ENCODE measurements around the gene RP2.

The RP2 gene

DNA sequence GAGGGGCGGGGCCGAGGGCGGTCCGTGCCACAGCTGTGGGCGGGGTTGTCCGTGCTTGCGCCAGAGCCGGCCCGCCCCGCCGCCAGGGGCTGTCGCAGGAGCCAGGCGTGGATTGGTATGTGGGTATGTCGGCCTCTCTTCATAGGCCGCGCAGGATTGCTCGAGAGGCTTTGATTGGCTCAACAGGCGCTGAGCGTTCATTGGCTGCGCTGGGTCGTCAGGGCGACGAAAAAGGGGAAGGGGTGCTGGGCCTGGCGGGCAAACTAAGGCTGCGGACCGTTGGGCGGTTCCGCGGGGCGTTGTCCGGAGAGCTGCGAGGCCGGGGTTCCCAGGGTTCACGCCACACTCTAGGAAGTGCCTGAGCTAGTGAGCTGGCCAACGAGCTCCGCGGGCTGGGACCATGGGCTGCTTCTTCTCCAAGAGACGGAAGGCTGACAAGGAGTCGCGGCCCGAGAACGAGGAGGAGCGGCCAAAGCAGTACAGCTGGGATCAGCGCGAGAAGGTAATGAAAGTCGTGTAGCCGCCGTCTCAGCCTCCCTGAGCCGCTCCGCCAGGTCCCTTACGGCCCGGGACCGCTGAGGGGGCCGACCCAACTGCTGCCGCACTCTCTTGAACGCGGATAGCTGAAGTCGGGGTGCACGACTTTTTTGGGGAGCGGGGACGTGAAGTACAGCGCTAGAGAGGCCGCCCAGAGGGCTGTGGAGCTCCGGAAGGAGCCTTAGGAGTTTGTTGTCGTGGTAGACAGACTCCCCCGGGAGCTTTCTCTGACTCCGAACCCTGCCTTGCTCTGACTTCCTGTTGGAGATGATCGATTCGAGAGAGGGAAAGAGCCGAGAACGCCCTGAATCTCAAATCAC is at the start of gene RP2:
Gene RP2 (plus strand): TSS at position 343 of the 857 bp plus-strand sequence. CDS start 58 bp downstream, at position 401.
- in situ Hi-C loops (cut with MboI; ENCODE audit: low pct_unique_long_range_greater_than_20kb, low sequenced_read_pairs), result no loop called here
- DNase-seq, result peak; percentile 99

DNA sequence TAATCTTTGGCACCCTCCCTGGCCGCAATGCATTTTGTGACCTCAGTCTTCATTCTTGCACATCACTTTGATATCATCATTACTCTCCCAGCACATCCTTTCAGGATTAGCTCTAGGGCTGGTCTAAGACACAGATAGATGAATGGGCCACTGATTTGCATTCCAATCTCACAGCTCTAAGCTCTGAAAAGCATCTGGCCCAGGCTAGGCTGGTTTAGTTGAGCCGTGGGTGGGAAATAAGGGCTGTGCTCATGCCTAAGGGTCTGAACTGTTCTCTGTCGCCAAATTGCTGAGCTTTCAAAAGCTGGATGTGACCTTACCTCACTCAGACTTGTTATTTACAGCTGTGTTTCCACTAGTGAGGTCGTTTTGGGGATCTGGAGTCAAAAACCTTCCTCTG is 47.9 kb upstream of the RP2 start:
- DNase-seq, result no peak
- in situ Hi-C loops (cut with MboI; ENCODE audit: low pct_unique_long_range_greater_than_20kb, low sequenced_read_pairs), result no loop called here

DNA sequence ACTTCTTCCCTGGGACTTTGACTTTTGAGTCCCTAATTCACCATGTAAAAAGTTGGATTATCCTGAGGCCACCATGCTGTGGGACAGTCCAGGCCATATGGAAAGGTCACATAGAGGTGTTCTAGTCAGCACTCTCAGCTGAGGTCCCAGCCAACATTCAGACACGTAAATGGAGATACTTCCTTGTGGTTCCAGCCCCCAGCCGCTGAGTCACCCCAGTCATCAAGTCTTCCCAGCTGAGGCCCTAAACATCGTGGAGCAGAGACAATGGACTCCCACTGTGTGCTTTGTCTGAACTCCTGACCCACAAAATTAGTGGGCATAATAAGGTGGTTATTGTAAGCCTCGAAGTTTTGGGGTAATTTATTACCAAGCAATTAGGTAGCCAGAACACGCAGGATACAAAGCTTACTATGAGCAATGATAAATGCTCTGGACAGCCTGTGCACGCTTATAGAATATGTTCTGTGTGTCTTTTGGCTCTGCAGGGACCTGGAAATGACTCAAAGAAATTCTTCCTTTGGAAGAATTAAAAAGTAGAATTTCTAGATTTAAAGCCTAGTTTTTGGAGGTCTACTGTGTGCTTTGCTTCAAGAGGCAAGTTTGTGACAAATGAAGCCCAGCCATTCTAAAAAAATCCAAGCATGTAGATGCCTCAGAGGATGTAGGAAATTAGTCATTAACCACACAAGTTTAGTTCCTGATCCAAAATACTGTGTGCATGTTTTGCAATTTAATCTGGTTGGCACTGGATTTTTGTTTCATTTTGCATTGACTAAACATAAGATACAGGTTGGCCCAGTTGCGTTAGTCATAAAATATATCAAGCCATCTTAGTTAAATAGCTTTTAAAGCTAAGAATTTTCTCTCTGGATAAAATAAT is 44.7 kb upstream of the RP2 start:
- in situ Hi-C loops (cut with MboI; ENCODE audit: low pct_unique_long_range_greater_than_20kb, low sequenced_read_pairs), result no loop called here

GRCh38 chrX:46792810-46793188 is 44.0 kb upstream of the RP2 start:
- in situ Hi-C loops (cut with MboI; ENCODE audit: low pct_unique_long_range_greater_than_20kb, low sequenced_read_pairs), result no loop called here
- no peak for DNase-seq

More for the DNA sequence above, 44.7 kb upstream of the RP2 start:
- peak; percentile 75 for DNase-seq

- in situ Hi-C loops (cut with MboI; ENCODE audit: low pct_unique_long_range_greater_than_20kb, low sequenced_read_pairs), result no loop called here
- DNase-seq, result no peak
Observed at GRCh38 chrX:46793386-46794143, 43.3 kb upstream of the RP2 start.

DNA sequence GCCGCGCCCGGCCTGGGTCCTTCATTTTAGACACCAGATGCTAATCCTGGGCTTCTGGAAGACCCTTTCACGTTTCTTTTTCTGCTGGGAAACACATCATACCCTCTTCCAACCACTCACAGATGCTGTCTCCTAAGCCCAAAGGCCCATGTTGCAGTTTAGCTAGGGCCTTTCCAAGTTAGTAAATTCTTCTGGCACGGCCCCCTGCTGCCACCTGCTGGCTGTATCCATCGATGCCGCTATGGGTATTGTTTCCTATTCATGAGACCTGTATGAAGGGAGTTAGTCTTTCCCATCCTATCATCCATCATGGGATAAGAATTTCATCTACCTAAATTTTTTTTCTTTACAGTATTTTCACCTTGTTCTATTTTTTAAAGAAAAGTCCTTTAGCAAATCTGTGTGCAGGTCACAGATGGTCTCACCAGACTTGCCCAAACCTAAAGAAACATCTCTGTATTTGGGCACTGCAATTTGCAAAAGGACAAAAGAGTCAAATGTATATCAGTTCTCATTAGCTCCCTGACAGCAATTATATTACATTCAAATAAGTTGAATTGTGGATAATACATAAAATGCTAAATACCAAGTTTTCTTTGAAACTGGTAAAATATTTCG is 40.2 kb upstream of the RP2 start:
- peak; percentile 92 for DNase-seq
- in situ Hi-C loops (cut with MboI; ENCODE audit: low pct_unique_long_range_greater_than_20kb, low sequenced_read_pairs), result no loop called here

DNA sequence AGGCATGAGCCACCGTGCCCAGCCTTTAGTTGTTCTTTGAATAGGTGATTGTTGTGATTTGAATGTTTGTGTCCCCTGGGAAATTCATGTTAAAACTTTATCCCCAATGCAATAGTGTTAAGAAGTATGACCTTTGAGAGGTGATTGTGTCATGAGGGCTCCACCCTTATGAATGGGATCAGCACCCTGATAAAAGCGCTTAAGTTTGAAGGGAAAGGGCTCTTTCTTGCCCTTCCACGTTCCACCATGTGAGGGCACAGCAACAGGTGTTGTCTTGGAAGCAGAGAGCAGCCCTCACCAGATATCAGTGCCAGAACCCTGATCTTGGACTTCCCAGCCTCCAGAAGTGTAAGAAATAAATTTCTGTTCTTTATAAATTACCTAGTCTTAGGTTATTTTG is 33.7 kb upstream of the RP2 start:
- peak; percentile 20 for DNase-seq
- in situ Hi-C loops (cut with MboI; ENCODE audit: low pct_unique_long_range_greater_than_20kb, low sequenced_read_pairs), result no loop called here

GRCh38 chrX:46805270-46805669 is 31.6 kb upstream of the RP2 start:
- DNase-seq, result no peak
- in situ Hi-C loops (cut with MboI; ENCODE audit: low pct_unique_long_range_greater_than_20kb, low sequenced_read_pairs), result no loop called here

GRCh38 chrX:46811121-46811520 is 25.7 kb upstream of the RP2 start:
- in situ Hi-C loops (cut with MboI; ENCODE audit: low pct_unique_long_range_greater_than_20kb, low sequenced_read_pairs), result no loop called here
- no peak for DNase-seq

- in situ Hi-C loops (cut with MboI; ENCODE audit: low pct_unique_long_range_greater_than_20kb, low sequenced_read_pairs), result no loop called here
- DNase-seq, result no peak
Observed at GRCh38 chrX:46812445-46812844, 24.4 kb upstream of the RP2 start.

GRCh38 chrX:46814966-46815365 is 21.9 kb upstream of the RP2 start:
- no peak for DNase-seq

DNA sequence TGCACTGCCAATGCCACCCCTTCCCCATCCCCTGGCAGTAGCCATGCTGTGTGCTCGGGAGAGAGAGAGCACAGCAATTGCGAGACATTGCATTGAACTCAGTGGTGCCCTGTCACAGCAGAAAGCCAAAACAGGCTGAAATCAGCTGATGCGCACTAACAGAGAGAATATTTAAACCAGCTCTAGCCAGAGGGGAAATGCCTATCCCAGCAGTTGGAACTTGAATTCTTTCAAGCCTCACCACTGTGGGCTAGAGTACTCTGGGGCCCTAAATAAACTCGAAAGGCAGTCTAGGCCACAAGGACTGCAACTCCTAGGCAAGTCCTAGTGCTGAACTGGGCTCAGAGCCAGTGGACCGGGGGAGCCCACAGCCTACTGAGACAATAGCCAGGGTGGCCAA is 17.7 kb upstream of the RP2 start:
- DNase-seq, result no peak
- in situ Hi-C loops (cut with MboI; ENCODE audit: low pct_unique_long_range_greater_than_20kb, low sequenced_read_pairs), result no loop called here

More at GRCh38 chrX:46814966-46815365, 21.9 kb upstream of the RP2 start:
- in situ Hi-C loops (cut with MboI; ENCODE audit: low pct_unique_long_range_greater_than_20kb, low sequenced_read_pairs), result no loop called here

DNA sequence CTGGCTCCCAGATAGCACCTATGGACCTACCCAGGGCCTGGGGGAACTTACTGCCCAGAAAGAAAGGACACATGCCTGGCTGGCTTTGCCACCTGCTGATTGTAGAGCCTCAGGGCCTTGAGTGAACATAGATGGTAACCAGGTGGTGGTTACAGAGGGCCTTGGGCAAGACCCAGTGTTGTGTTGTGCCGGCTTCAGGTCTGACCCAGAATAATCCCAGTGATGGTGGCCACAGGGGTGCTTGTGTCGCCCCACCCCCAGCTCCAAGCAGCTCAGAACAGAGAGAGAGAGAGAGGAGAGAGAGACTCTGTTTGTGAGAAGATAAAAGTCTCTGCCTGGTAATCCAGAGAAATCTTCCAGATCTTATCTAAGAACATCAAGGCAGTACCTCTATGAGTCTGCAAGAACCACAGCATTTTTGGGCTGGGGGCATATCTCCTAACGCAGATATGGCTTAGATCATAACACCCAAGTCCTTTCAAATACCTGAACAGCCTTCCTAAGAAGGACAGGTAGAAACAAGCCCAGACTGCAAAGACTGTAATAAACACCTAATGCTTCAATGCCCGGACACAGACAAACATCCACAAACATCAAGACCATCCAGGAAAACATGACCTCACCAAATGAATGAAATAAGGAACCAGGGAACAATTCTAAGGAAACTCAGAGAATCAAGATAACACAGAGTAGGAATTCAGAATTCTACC is 16.3 kb upstream of the RP2 start:
- in situ Hi-C loops (cut with MboI; ENCODE audit: low pct_unique_long_range_greater_than_20kb, low sequenced_read_pairs), result no loop called here
- DNase-seq, result no peak

GRCh38 chrX:46823481-46823880 is 13.4 kb upstream of the RP2 start:
- DNase-seq, result no peak

DNA sequence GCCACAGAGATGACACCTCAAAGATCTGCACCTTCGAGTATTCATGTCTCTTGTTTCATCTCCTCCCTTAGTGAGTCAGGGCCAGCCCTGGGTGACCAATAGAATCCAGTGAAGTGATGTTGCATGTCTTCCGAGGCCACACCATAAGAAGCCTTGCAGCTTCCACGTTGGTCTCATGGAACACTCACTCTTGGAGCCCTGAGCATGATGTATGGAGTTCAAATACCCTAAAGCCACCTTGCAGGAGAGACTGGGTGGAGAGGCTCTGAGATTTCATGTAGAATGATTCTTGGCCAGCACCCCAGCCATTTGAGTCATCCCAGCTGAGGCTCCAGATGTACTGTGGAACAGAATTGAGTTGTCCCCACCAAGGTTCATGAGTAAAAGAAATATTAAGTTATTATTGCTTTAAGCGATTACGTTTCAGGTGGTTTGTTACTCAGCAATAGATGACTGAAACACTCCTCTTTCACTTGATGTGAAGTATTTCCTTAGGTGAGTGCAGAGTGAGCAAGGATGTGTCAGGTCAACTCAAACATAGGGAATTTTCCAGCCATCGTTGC is 5.0 kb upstream of the RP2 start:
- in situ Hi-C loops (cut with MboI; ENCODE audit: low pct_unique_long_range_greater_than_20kb, low sequenced_read_pairs), result no loop called here
- no peak for DNase-seq

More at GRCh38 chrX:46823481-46823880, 13.4 kb upstream of the RP2 start:
- in situ Hi-C loops (cut with MboI; ENCODE audit: low pct_unique_long_range_greater_than_20kb, low sequenced_read_pairs), result no loop called here

DNA sequence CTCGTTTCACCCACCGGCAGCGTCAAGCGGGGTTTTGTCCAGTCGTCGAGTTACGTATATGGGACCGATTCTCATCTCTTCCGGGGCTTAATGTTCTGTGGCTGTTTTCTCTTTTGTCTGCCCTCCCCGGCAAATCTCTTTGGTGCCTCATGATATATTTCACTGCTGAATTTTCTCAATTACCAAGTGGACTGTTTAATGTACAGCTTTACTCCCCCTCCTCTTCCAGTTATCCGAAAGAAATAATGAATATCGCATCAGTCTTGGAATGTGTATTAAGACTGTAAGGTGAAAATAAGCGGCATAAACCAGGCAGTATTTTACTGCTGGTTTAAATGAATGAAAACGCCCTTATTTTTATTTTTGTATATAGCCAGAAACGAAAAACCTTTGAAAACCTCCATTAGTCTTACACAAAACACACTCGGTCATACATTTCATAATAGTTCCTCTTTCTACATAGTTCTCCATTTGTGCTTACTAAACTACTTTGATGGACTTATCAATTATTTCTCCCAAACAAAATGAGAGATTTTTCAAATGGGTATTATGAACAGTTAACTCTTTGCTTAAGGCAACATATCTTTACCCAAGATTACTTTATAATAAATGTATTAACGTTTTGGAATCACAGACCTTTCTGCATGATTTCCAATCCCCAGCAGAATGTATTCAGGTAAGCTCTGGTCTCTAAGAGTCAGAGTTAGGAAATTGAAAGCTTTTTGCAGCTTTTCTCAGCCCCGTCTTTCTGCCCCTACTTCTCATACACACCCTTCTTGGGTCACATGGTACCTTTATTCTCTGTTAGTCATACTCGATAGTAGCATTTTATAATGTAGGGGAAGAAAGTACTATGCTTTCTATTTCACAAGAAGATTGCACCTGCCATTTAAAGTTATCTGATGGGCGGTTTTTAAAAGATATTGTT is 979 bp downstream of the RP2 start:
- peak; percentile 68 for DNase-seq
- in situ Hi-C loops (cut with MboI; ENCODE audit: low pct_unique_long_range_greater_than_20kb, low sequenced_read_pairs), result no loop called here

GRCh38 chrX:46838486-46838870 is 1.6 kb downstream of the RP2 start:
- DNase-seq, result no peak
- in situ Hi-C loops (cut with MboI; ENCODE audit: low pct_unique_long_range_greater_than_20kb, low sequenced_read_pairs), result no loop called here
